ENCODE data around the gene HRAS.
A peak's percentile ranks its signal among the peaks of the same experiment; 100 is the strongest.

DNA sequence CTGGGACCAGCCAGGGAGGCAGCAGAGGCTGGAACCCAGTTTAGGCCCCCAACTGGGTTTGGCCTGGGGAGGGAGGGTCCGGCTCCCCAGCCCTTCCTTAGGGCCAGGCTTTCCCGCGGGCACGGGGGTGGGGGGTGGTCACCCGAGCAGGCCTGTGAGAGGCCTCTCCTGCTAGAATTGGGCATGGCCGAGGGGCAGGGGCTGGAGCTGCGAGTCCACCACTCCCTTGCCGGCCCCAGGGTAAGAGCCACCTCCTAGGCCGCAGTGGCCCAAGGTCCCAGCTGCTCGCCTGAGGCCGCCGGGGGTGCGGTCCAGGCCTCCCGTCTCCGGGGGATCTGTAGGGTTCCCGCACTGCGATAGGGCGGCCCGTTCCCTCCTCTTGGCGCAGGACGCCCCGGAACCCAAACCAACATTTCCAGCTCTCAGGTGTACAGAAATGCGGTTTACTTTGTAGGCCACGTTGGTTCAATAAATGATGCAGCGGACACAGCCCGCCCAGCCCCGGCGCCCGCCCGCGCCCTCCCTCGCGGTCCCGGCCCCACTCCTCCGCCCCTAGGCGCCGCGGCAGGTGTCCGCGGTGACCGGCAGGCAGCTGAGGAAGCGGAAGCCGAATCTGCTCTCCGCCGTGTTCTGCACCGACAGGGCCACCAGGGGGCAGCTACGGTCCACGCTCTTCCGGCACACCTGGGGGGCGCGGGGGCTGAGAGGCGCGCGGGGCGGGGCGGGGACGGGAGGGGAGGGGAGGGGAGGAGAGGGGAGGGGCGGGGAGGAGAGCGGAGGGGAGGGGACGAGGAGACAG is 19.3 kb upstream of the HRAS start:
- no peak for TF ChIP-seq POLR2A (IDR thresholded peaks at IDR 0.05)
- TF ChIP-seq, protein P1, sequence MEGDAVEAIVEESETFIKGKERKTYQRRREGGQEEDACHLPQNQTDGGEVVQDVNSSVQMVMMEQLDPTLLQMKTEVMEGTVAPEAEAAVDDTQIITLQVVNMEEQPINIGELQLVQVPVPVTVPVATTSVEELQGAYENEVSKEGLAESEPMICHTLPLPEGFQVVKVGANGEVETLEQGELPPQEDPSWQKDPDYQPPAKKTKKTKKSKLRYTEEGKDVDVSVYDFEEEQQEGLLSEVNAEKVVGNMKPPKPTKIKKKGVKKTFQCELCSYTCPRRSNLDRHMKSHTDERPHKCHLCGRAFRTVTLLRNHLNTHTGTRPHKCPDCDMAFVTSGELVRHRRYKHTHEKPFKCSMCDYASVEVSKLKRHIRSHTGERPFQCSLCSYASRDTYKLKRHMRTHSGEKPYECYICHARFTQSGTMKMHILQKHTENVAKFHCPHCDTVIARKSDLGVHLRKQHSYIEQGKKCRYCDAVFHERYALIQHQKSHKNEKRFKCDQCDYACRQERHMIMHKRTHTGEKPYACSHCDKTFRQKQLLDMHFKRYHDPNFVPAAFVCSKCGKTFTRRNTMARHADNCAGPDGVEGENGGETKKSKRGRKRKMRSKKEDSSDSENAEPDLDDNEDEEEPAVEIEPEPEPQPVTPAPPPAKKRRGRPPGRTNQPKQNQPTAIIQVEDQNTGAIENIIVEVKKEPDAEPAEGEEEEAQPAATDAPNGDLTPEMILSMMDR (IDR thresholded peaks at IDR 0.05 in 4 of 5, conservative IDR thresholded peaks at IDR 0.05 in 1 of 5) = peak; percentile 29 to 72 (median 63)
